ENCODE data around the gene SUGCT. TPM values are rescaled to one million over a fixed set of nuclear protein-coding genes. Genes with fewer than 3 reads are reported as not detected.

The SUGCT gene
- total RNA-seq, 1 experiment from 2014 or later: 1.5 TPM

- CTCF ChIA-PET: interaction anchor here (0.6 kb wide), 1 partner anchor 853 kb away, joined by 3 read pairs; no protein-coding TSS in a partner anchor
- Histone ChIP-seq H3K4me3 (ENCODE audit: low read depth, low read length, poor library complexity, severe bottlenecking) (no peak overlapping the region), H3K27me3 (replicated peaks; ENCODE audit: insufficient read depth, low read depth, low read length, poor library complexity) (no peaks in the 10 kb centered on the region), H3K4me1 (ENCODE audit: insufficient read depth, low read length, poor library complexity, severe bottlenecking) (no peaks in the 10 kb centered on the region), H3K27ac (ENCODE audit: low read depth, low read length, poor library complexity, severe bottlenecking) (no peak overlapping the region), H3K9me3 (ENCODE audit: low read depth, low read length, poor library complexity, severe bottlenecking) (no peaks in the 10 kb centered on the region), H3K36me3 (ENCODE audit: insufficient read depth, low read length, poor library complexity, severe bottlenecking) (no peaks in the 10 kb centered on the region)
- TF ChIP-seq CTCF (conservative IDR thresholded peaks at IDR 0.05; ENCODE audit: low read depth, low read length) (no peak), EZH2 (IDR thresholded peaks at IDR 0.05; ENCODE audit: borderline replicate concordance, low read depth, low read length, poor library complexity, severe bottlenecking) (no peak)
- POLR2A ChIA-PET (ENCODE audit: low non-redundant PET): no interaction called here
- DNase-seq (ENCODE audit: low spot score): no peak
- no TSS peak for BruUV-seq (replicated peaks)
- intact Hi-C loops (cut with micrococcal nuclease; ENCODE audit: unreplicated experiment): no loop called here
Observed at GRCh38 chr7:40859965-40860543, 725.2 kb downstream of the SUGCT start.

GRCh38 chr7:40865441-40866233, 730.8 kb downstream of the SUGCT start:
- no peak overlapping the region for H3K27ac ChIP-seq (ENCODE audit: low read depth, low read length, poor library complexity, severe bottlenecking)
- intact Hi-C loops (cut with micrococcal nuclease; ENCODE audit: unreplicated experiment): no loop called here
- no peak for TF ChIP-seq EZH2 (IDR thresholded peaks at IDR 0.05; ENCODE audit: borderline replicate concordance, low read depth, low read length, poor library complexity, severe bottlenecking)
- TF ChIP-seq CTCF (conservative IDR thresholded peaks at IDR 0.05; ENCODE audit: low read depth, low read length): no peak
- H3K4me3 ChIP-seq (ENCODE audit: low read depth, low read length, poor library complexity, severe bottlenecking): no peak overlapping the region
- BruUV-seq (replicated peaks): no TSS peak
- DNase-seq (ENCODE audit: low spot score): no peak
- H3K36me3 ChIP-seq (ENCODE audit: insufficient read depth, low read length, poor library complexity, severe bottlenecking): no peaks in the 10 kb centered on the region
- no peaks in the 10 kb centered on the region for H3K27me3 ChIP-seq (replicated peaks; ENCODE audit: insufficient read depth, low read depth, low read length, poor library complexity)
- no peaks in the 10 kb centered on the region for H3K4me1 ChIP-seq (ENCODE audit: insufficient read depth, low read length, poor library complexity, severe bottlenecking)
- H3K9me3 ChIP-seq (ENCODE audit: low read depth, low read length, poor library complexity, severe bottlenecking): no peaks in the 10 kb centered on the region
- CTCF ChIA-PET: no interaction called here
- POLR2A ChIA-PET (ENCODE audit: low non-redundant PET): interaction anchor here (0.8 kb wide), 1 partner anchor 1217 kb away, joined by 3 read pairs; no protein-coding TSS in a partner anchor

- no peaks in the 10 kb centered on the region for H3K36me3 ChIP-seq (ENCODE audit: insufficient read depth, low read length, poor library complexity, severe bottlenecking)
- TF ChIP-seq CTCF (conservative IDR thresholded peaks at IDR 0.05; ENCODE audit: low read depth, low read length) (no peak), EZH2 (IDR thresholded peaks at IDR 0.05; ENCODE audit: borderline replicate concordance, low read depth, low read length, poor library complexity, severe bottlenecking) (no peak)
- CTCF ChIA-PET: no interaction called here
- no peak for DNase-seq (ENCODE audit: low spot score)
- POLR2A ChIA-PET (ENCODE audit: low non-redundant PET): no interaction called here
- no peaks in the 10 kb centered on the region for H3K9me3 ChIP-seq (ENCODE audit: low read depth, low read length, poor library complexity, severe bottlenecking)
- intact Hi-C loops (cut with micrococcal nuclease; ENCODE audit: unreplicated experiment): no loop called here
- no peaks in the 10 kb centered on the region for H3K27me3 ChIP-seq (replicated peaks; ENCODE audit: insufficient read depth, low read depth, low read length, poor library complexity)
- H3K4me1 ChIP-seq (ENCODE audit: insufficient read depth, low read length, poor library complexity, severe bottlenecking): no peaks in the 10 kb centered on the region
- H3K27ac ChIP-seq (ENCODE audit: low read depth, low read length, poor library complexity, severe bottlenecking): no peak overlapping the region
- H3K4me3 ChIP-seq (ENCODE audit: low read depth, low read length, poor library complexity, severe bottlenecking): no peak overlapping the region
- BruUV-seq (replicated peaks): no TSS peak
Observed at GRCh38 chr7:40866601-40867000, 731.8 kb downstream of the SUGCT start.

Data from A673 (cell line).